NB4 (cell line): Measurements from ENCODE around the gene CADPS.

ENCODE experiments used
- DNase-seq: peaks from one replicate; pipeline ENCODE4 v3.0.0; 2010; ENCODE audit warnings: low read depth
- H3K4me3 ChIP-seq: one replicate; pipeline ENCODE4 v1.5.1; 2011; ENCODE audit warnings: mild to moderate bottlenecking, low read depth, low read length, moderate library complexity
- CTCF ChIP-seq: IDR thresholded peaks from one replicate; pipeline ENCODE4 v1.5.1; 2012; ENCODE audit warnings: low read depth, low read length
- MAX ChIP-seq: IDR thresholded peaks from 2 replicates; pipeline ENCODE4 v1.6.1; 2011; ENCODE audit warnings: low read depth, low read length
- MYC ChIP-seq: IDR thresholded peaks from 2 replicates; pipeline ENCODE4 v1.6.1; 2011; ENCODE audit warnings: low read depth, low read length
- POLR2A ChIP-seq: IDR thresholded peaks from 2 replicates; pipeline ENCODE4 v1.6.1; 2011; ENCODE audit warnings: mild to moderate bottlenecking; ENCODE audit not compliant: insufficient read length; ENCODE audit errors: extremely low read depth

The CADPS gene

GRCh38 chr3:62406945-62407344, 468.3 kb downstream of the CADPS start:
- no peak for DNase-seq
- TF ChIP-seq MAX = no peak
- TF ChIP-seq CTCF = no peak
- no peak overlapping the region for H3K4me3 ChIP-seq

- no peak for DNase-seq
- H3K4me3 ChIP-seq = no peak overlapping the region
- TF ChIP-seq CTCF = no peak
- TF ChIP-seq MYC = no peak
- no peak for TF ChIP-seq POLR2A
- no peak for TF ChIP-seq MAX
These were observed 469.6 kb downstream of the CADPS start for GRCh38 chr3:62405566-62405965.

GRCh38 chr3:62405135-62405534, 470.1 kb downstream of the CADPS start:
- TF ChIP-seq POLR2A (no peak), MYC (no peak), CTCF (no peak), MAX (no peak)
- DNase-seq = no peak
- H3K4me3 ChIP-seq = no peak overlapping the region

- TF ChIP-seq CTCF = no peak
- no peak for TF ChIP-seq MAX
- TF ChIP-seq POLR2A = no peak
- no peak for TF ChIP-seq MYC
- no peak for DNase-seq
- no peak overlapping the region for H3K4me3 ChIP-seq
These were observed 470.9 kb downstream of the CADPS start for GRCh38 chr3:62404321-62404720.

GRCh38 chr3:62403765-62404164, 471.5 kb downstream of the CADPS start:
- H3K4me3 ChIP-seq = no peak overlapping the region
- DNase-seq = no peak
- no peak for TF ChIP-seq MYC
- TF ChIP-seq CTCF = no peak
- TF ChIP-seq MAX = no peak
- no peak for TF ChIP-seq POLR2A

GRCh38 chr3:62392626-62393292, 482.5 kb downstream of the CADPS start:
- H3K4me3 ChIP-seq = no peak overlapping the region
- TF ChIP-seq CTCF (no peak), MAX (no peak), POLR2A (no peak), MYC (no peak)
- DNase-seq = no peak
